Activated naive CD4-positive, alpha-beta T cell treated with anti-CD3 and anti-CD28 coated beads for 36 hours (primary cell): ENCODE data around the gene ERBB4. TPM values are rescaled to one million over a fixed set of nuclear protein-coding genes. Genes with fewer than 3 reads are reported as not detected.

Experiments used
- CTCF ChIA-PET: fragments of 350-600 bp; sonication (Branson Sonifier 250); formaldehyde crosslinking; loops from one replicate; lab custom pipeline; 2021; ENCODE audit warnings: antibody characterized with exemption; lab: Charles Lee
- DNase-seq: peaks from one replicate; pipeline ENCODE4 v3.0.0-alpha.2; 2020
- H3K27ac Mint-ChIP-seq: one replicate; pipeline ENCODE4 v1.8.0; 2021; ENCODE audit warnings: mild to moderate bottlenecking, mixed read lengths
- H3K27me3 Mint-ChIP-seq: one replicate; pipeline ENCODE4 v1.8.0; 2021; ENCODE audit warnings: low read depth, mixed read lengths
- H3K36me3 Mint-ChIP-seq: one replicate; pipeline ENCODE4 v1.8.0; 2021; ENCODE audit warnings: low read depth, mixed read lengths
- H3K4me1 Mint-ChIP-seq: one replicate; pipeline ENCODE4 v1.8.0; 2021; ENCODE audit warnings: low read depth, mixed read lengths
- H3K4me3 Mint-ChIP-seq: one replicate; pipeline ENCODE4 v1.8.0; 2021; ENCODE audit warnings: mild to moderate bottlenecking, moderate library complexity, mixed read lengths
- H3K9me3 Mint-ChIP-seq: one replicate; pipeline ENCODE4 v1.8.0; 2021; ENCODE audit warnings: mixed read lengths
- intact Hi-C: fragments of 100-400 bp; cut with micrococcal nuclease; formaldehyde crosslinking; loops from one replicate; pipeline ENCODE4 v1.15.1; 2023
- total RNA-seq, 2 experiments: library from RNA; stranded (reverse); gene quantifications; one replicate each; pipeline ENCODE4 v1.2.3, GENCODE V29; 2021

The ERBB4 gene
- total RNA-seq, 2 experiments from 2014 or later = not detected

DNA sequence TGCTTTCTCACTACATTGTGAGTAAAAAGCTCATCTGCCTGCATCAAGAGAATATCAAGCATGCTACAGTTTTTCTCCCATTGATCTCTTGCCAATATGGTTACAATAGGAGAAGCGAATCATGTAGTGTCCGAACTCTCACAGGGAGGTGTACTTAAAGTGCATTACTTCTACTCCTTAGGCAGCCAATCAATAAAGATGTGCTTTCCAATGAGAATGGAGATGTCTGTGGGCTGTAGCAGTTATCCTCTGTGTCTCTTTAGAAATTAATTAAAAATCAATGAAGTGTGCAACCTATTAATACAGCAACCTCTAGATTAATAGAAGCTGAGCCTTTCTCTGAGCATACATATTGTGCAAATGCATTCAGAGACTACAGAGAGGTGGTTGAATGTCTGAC, 1098.5 kb downstream of the ERBB4 start:
- Mint-ChIP-seq H3K27ac (no peak overlapping the region), H3K27me3 (no peaks in the 10 kb centered on the region), H3K4me3 (no peak overlapping the region), H3K9me3 (no peaks in the 10 kb centered on the region), H3K36me3 (no peaks in the 10 kb centered on the region), H3K4me1 (no peaks in the 10 kb centered on the region)
- CTCF ChIA-PET = interaction anchor here (0.6 kb wide), 1 partner anchor 15 kb away, joined by 3 read pairs; no protein-coding TSS in a partner anchor
- intact Hi-C loops = no loop called here
- no peak for DNase-seq

- Mint-ChIP-seq H3K9me3 (no peaks in the 10 kb centered on the region), H3K4me1 (no peaks in the 10 kb centered on the region), H3K36me3 (no peaks in the 10 kb centered on the region), H3K4me3 (no peak overlapping the region), H3K27ac (no peak overlapping the region), H3K27me3 (no peaks in the 10 kb centered on the region)
- intact Hi-C loops = no loop called here
- CTCF ChIA-PET = no interaction called here
- no peak for DNase-seq
These were observed 1099.6 kb downstream of the ERBB4 start for GRCh38 chr2:211439011-211439410.

GRCh38 chr2:211437396-211437795, 1101.2 kb downstream of the ERBB4 start:
- H3K27ac Mint-ChIP-seq = no peak overlapping the region
- H3K27me3 Mint-ChIP-seq = no peaks in the 10 kb centered on the region
- H3K4me1 Mint-ChIP-seq = no peaks in the 10 kb centered on the region
- peaks cover 6% of the 10 kb centered on the region for H3K9me3 Mint-ChIP-seq
- intact Hi-C loops = no loop called here
- DNase-seq = no peak
- H3K4me3 Mint-ChIP-seq = no peak overlapping the region
- CTCF ChIA-PET = interaction anchor here (1.0 to 1.4 kb wide), 2 partner anchors 18 to 23 kb away, joined by 3 to 4 read pairs; no protein-coding TSS in a partner anchor
- H3K36me3 Mint-ChIP-seq = no peaks in the 10 kb centered on the region

DNA sequence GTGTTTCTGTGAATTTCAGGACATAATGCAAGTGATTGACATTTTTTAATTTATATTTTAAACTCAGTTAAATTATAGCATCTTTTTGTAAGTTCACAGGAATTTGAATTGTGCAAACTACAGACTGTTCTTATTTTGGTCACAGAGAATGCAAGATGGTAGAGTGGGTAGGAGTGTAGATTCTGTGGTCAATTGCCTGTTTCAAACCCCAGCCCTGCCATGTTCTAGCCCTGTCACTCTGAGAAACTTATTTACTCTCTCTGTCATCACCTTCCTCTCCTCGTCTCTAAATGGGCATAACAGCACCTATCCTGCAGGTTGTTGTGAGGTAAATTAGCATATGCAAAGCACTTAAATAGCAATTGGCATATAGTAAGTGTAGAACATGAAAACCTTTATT, 1102.4 kb downstream of the ERBB4 start:
- no peak overlapping the region for H3K27ac Mint-ChIP-seq
- H3K27me3 Mint-ChIP-seq = no peaks in the 10 kb centered on the region
- no peak overlapping the region for H3K4me3 Mint-ChIP-seq
- intact Hi-C loops = no loop called here
- DNase-seq = no peak
- CTCF ChIA-PET = no interaction called here
- no peaks in the 10 kb centered on the region for H3K36me3 Mint-ChIP-seq
- H3K4me1 Mint-ChIP-seq = no peaks in the 10 kb centered on the region
- peaks cover 6% of the 10 kb centered on the region for H3K9me3 Mint-ChIP-seq

DNA sequence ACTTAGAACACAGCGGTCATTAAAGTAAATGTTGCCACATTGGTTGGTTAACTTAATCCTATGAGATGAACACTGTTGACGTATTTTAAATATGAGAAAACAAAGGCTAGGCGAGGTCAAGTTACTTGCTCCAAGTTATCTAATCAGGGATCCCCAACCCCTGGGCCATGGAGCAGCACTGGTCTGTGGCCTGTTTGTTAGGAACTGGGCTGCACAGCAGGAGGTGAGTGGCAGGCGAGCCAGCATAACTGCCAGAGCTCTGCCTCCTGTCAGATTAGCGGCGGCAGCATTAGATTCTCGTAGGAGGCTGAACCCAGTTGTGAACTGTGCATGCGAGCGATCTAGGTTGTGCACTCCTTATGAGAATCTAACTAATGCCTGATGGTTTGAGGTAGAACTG, 1103.3 kb downstream of the ERBB4 start:
- CTCF ChIA-PET = no interaction called here
- Mint-ChIP-seq H3K27me3 (no peaks in the 10 kb centered on the region), H3K27ac (no peak overlapping the region), H3K9me3 (peaks cover 6% of the 10 kb centered on the region), H3K36me3 (no peaks in the 10 kb centered on the region), H3K4me1 (no peaks in the 10 kb centered on the region), H3K4me3 (no peak overlapping the region)
- no peak for DNase-seq
- intact Hi-C loops = no loop called here

DNA sequence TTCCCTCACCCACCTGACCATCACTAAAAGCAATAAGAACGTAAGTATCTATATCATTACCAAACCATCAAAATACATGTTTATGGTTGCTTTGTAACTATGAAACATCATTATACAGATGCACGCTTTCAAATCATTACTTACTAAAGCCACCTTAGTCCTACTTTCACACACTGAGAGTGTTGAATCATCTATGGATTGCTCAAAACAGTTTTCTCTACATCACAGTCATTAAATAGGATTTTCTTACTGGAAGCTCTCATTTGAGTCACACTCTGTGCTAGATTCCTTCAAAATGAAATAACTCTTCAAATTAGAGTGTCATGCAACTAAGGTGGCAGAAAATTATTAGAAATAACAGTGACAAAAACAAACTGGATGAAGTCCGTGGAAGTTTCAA, 1103.8 kb downstream of the ERBB4 start:
- H3K27me3 Mint-ChIP-seq = no peaks in the 10 kb centered on the region
- H3K9me3 Mint-ChIP-seq = peaks cover 6% of the 10 kb centered on the region
- intact Hi-C loops = no loop called here
- CTCF ChIA-PET = no interaction called here
- no peak for DNase-seq
- no peaks in the 10 kb centered on the region for H3K4me1 Mint-ChIP-seq
- H3K4me3 Mint-ChIP-seq = no peak overlapping the region
- no peak overlapping the region for H3K27ac Mint-ChIP-seq
- no peaks in the 10 kb centered on the region for H3K36me3 Mint-ChIP-seq

DNA sequence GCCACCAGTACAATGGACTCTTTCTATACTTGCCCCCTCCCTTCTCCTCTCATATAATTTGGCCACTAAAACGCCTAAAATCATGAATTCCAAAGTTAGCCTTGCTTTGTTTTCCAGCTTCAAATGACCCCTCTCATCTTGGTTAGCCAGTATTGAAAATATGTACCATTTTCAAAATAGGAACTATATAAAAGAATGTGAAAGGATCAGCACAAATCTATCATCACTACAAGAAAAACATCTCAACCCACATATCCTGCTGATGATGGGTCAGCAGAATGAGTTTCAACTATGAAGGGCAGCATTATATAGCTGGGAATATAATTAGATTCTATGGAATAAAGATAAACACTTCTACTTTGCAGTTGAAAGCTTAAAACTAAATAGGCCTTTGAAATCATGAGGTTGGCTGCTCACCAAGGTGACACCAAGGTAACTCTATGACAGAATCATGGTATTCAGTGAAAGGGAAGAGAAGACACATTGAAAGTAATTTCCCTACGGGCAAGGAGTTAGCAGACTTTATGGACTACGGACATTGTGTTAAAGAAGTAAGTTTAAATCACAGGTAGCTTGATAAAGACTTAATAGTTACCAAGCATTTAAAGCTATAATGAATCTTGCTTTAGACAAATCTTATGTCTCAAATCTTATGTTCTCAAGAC, 1109.2 kb downstream of the ERBB4 start:
- H3K9me3 Mint-ChIP-seq = peaks cover 6% of the 10 kb centered on the region
- DNase-seq = no peak
- no peak overlapping the region for H3K4me3 Mint-ChIP-seq
- intact Hi-C loops = no loop called here
- H3K36me3 Mint-ChIP-seq = no peaks in the 10 kb centered on the region
- H3K27me3 Mint-ChIP-seq = no peaks in the 10 kb centered on the region
- CTCF ChIA-PET = no interaction called here
- no peak overlapping the region for H3K27ac Mint-ChIP-seq
- H3K4me1 Mint-ChIP-seq = no peaks in the 10 kb centered on the region

DNA sequence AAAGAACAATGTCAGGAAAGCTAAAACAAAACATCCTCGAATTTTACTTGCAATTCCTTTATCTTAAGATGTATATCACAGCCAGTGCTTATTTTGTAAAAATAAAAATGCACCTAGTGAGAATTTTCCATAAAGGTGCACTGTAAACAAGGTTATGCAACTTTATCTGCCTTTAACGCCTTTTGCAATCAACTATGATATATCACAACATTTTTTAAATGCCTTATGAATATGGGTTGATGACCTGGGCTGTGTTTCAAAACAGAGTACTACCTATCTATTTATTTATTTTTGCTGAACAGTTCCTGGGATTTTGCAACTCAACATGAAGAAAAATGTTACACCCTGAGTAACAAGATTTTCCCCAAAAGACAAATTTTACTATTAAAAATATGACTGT, 1112.4 kb downstream of the ERBB4 start:
- intact Hi-C loops = no loop called here
- Mint-ChIP-seq H3K27me3 (no peaks in the 10 kb centered on the region), H3K36me3 (no peaks in the 10 kb centered on the region), H3K27ac (no peak overlapping the region), H3K4me1 (no peaks in the 10 kb centered on the region), H3K4me3 (no peak overlapping the region), H3K9me3 (no peaks in the 10 kb centered on the region)
- CTCF ChIA-PET = no interaction called here
- DNase-seq = no peak

DNA sequence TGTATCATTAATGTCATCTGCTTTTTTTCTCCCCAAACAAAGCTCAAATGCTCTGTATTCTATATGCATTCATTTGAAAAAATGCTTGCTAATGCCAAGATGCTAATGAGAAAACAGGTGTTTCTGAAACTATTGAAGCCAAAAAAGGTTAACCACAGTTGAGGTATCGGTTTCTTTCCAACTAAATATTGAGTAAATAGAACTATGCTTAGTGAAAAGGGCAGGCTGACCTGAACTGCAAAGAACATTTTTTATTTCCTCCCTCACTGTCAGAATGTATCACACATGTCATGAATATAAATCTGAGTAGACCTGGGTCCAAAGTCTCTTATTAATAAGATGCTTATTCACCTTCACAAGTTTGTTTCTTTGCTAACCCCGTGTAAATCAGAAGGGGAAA, 1115.6 kb downstream of the ERBB4 start:
- CTCF ChIA-PET = no interaction called here
- H3K4me3 Mint-ChIP-seq = no peak overlapping the region
- H3K36me3 Mint-ChIP-seq = no peaks in the 10 kb centered on the region

DNA sequence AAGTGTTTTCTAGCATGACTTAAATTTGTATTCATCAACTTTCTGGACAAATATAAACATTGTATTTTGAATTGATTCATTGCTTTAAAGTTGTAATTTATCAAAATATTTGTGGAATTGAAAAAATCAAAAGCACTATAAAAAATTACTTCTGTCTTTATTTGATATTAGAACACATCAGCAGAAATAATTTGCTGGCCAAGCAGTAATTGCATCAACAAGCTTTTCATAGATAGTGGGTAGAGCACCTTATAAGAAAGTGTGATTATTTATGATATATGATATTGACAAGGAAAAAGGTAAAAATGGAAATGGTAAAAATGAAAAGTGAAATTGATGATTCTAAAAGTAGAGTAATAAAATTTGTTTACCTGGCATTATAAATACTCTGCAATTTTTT, 1121.1 kb downstream of the ERBB4 start:
- CTCF ChIA-PET = no interaction called here
- peaks cover 5% of the 10 kb centered on the region for H3K9me3 Mint-ChIP-seq

More for the DNA sequence above, 1115.6 kb downstream of the ERBB4 start:
- no peaks in the 10 kb centered on the region for H3K9me3 Mint-ChIP-seq
- intact Hi-C loops = no loop called here
- no peaks in the 10 kb centered on the region for H3K27me3 Mint-ChIP-seq
- no peak for DNase-seq
- no peak overlapping the region for H3K27ac Mint-ChIP-seq
- H3K4me1 Mint-ChIP-seq = no peaks in the 10 kb centered on the region

DNA sequence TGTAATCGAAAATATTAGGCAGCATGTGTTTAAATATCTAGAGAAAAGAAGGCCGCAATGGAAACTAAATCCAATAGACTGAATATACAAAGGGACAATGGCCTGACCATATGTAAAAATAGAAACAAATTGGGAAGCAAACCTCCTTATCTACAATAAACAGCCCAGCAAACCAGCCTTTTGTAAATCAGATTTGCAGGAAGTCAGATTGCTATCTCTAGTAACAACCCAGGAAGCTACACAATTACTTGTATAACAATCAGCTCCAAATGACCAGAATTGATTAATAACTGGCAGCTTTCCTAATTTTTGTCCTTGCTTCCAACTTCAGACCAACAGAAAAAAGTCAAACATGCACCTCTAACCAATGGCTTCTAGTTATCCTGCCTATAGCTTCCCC, 1122.2 kb downstream of the ERBB4 start:
- no peak overlapping the region for H3K27ac Mint-ChIP-seq
- CTCF ChIA-PET = no interaction called here
- no peak for DNase-seq
- peaks cover 5% of the 10 kb centered on the region for H3K9me3 Mint-ChIP-seq
- no peaks in the 10 kb centered on the region for H3K4me1 Mint-ChIP-seq
- no peak overlapping the region for H3K4me3 Mint-ChIP-seq
- H3K36me3 Mint-ChIP-seq = no peaks in the 10 kb centered on the region
- no peaks in the 10 kb centered on the region for H3K27me3 Mint-ChIP-seq
- intact Hi-C loops = no loop called here

More for the DNA sequence above, 1121.1 kb downstream of the ERBB4 start:
- Mint-ChIP-seq H3K27ac (no peak overlapping the region), H3K4me3 (no peak overlapping the region), H3K36me3 (no peaks in the 10 kb centered on the region), H3K27me3 (no peaks in the 10 kb centered on the region), H3K4me1 (no peaks in the 10 kb centered on the region)
- intact Hi-C loops = no loop called here
- no peak for DNase-seq

- intact Hi-C loops = no loop called here
- Mint-ChIP-seq H3K4me3 (no peak overlapping the region), H3K36me3 (no peaks in the 10 kb centered on the region), H3K4me1 (no peaks in the 10 kb centered on the region), H3K9me3 (peaks cover 5% of the 10 kb centered on the region), H3K27ac (no peak overlapping the region), H3K27me3 (no peaks in the 10 kb centered on the region)
- no peak for DNase-seq
- CTCF ChIA-PET = interaction anchor here (1.1 kb wide), 1 partner anchor 24 kb away, joined by 3 read pairs; no protein-coding TSS in a partner anchor
These were observed 1124.9 kb downstream of the ERBB4 start for GRCh38 chr2:211413746-211414145.

DNA sequence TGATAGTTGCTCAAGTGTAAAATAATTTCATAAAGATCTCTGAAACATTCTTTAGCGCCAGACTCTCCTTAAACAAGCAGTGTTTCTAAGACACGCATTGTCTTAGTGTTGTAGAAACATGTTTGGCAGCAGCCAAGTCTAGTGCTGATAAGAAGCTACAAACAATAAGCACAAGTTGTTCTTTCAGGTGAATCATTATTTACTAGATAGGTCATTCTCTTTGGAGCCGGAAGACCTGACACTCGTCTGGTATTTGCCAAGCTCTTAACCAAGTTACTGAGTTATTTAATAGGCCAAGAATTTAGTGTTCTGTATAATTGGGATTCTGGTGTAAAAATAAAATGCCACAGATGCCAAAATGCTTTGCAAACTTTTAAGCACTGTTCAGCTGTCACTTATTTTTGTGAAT, 1130.1 kb downstream of the ERBB4 start:
- peaks cover under 1% of the 10 kb centered on the region for H3K9me3 Mint-ChIP-seq
- no peak overlapping the region for H3K4me3 Mint-ChIP-seq
- no peaks in the 10 kb centered on the region for H3K36me3 Mint-ChIP-seq
- H3K27me3 Mint-ChIP-seq = no peaks in the 10 kb centered on the region
- DNase-seq = no peak
- H3K4me1 Mint-ChIP-seq = no peaks in the 10 kb centered on the region
- CTCF ChIA-PET = no interaction called here
- H3K27ac Mint-ChIP-seq = no peak overlapping the region
- intact Hi-C loops = no loop called here
